ENCODE data around the gene SHISA9.

The SHISA9 gene

GRCh38 chr16:12976496-12976895, 75.1 kb downstream of the SHISA9 start:
- TF ChIP-seq TAF1 (IDR thresholded peaks at IDR 0.05; ENCODE audit: borderline replicate concordance, insufficient read depth, low read length) (no peak), FOXP2 (optimal IDR thresholded peaks at IDR 0.05; ENCODE audit: borderline replicate concordance, extremely low read depth, extremely low read length, insufficient read depth) (no peak), POLR2AphosphoS5 (IDR thresholded peaks at IDR 0.05; ENCODE audit: low read depth, low read length) (no peak), SIN3A (IDR thresholded peaks at IDR 0.05; ENCODE audit: borderline replicate concordance, insufficient read depth, low read length) (no peak), REST (IDR thresholded peaks at IDR 0.05; ENCODE audit: insufficient read depth in 1 of 2, low read depth in 2 of 2, low read length in 2 of 2) (no peak)

- TF ChIP-seq FOXP2 (optimal IDR thresholded peaks at IDR 0.05; ENCODE audit: borderline replicate concordance, extremely low read depth, extremely low read length, insufficient read depth) (no peak), REST (IDR thresholded peaks at IDR 0.05; ENCODE audit: insufficient read depth in 1 of 2, low read depth in 2 of 2, low read length in 2 of 2) (no peak), POLR2AphosphoS5 (IDR thresholded peaks at IDR 0.05; ENCODE audit: low read depth, low read length) (no peak), SIN3A (IDR thresholded peaks at IDR 0.05; ENCODE audit: borderline replicate concordance, insufficient read depth, low read length) (no peak), TAF1 (IDR thresholded peaks at IDR 0.05; ENCODE audit: borderline replicate concordance, insufficient read depth, low read length) (no peak)
Observed at GRCh38 chr16:12976936-12977335, 75.5 kb downstream of the SHISA9 start.

GRCh38 chr16:12985516-12985915, 84.1 kb downstream of the SHISA9 start:
- TF ChIP-seq POLR2AphosphoS5 (IDR thresholded peaks at IDR 0.05; ENCODE audit: low read depth, low read length): no peak
- TF ChIP-seq SIN3A (IDR thresholded peaks at IDR 0.05; ENCODE audit: borderline replicate concordance, insufficient read depth, low read length): no peak
- no peak for TF ChIP-seq TAF1 (IDR thresholded peaks at IDR 0.05; ENCODE audit: borderline replicate concordance, insufficient read depth, low read length)
- TF ChIP-seq REST (IDR thresholded peaks at IDR 0.05; ENCODE audit: insufficient read depth in 1 of 2, low read depth in 2 of 2, low read length in 2 of 2): no peak
- TF ChIP-seq FOXP2 (optimal IDR thresholded peaks at IDR 0.05; ENCODE audit: borderline replicate concordance, extremely low read depth, extremely low read length, insufficient read depth): no peak

GRCh38 chr16:12988071-12988470, 86.7 kb downstream of the SHISA9 start:
- TF ChIP-seq SIN3A (IDR thresholded peaks at IDR 0.05; ENCODE audit: borderline replicate concordance, insufficient read depth, low read length) (no peak), REST (IDR thresholded peaks at IDR 0.05; ENCODE audit: insufficient read depth in 1 of 2, low read depth in 2 of 2, low read length in 2 of 2) (no peak), FOXP2 (optimal IDR thresholded peaks at IDR 0.05; ENCODE audit: borderline replicate concordance, extremely low read depth, extremely low read length, insufficient read depth) (no peak)

- TF ChIP-seq TAF1 (IDR thresholded peaks at IDR 0.05; ENCODE audit: borderline replicate concordance, insufficient read depth, low read length): no peak
- TF ChIP-seq POLR2AphosphoS5 (IDR thresholded peaks at IDR 0.05; ENCODE audit: low read depth, low read length): no peak
- TF ChIP-seq SIN3A (IDR thresholded peaks at IDR 0.05; ENCODE audit: borderline replicate concordance, insufficient read depth, low read length): no peak
- TF ChIP-seq REST (IDR thresholded peaks at IDR 0.05; ENCODE audit: insufficient read depth in 1 of 2, low read depth in 2 of 2, low read length in 2 of 2): no peak
- no peak for TF ChIP-seq FOXP2 (optimal IDR thresholded peaks at IDR 0.05; ENCODE audit: borderline replicate concordance, extremely low read depth, extremely low read length, insufficient read depth)
Observed at GRCh38 chr16:12992066-12992465, 90.7 kb downstream of the SHISA9 start.
